BE2C (cell line): ENCODE results near the gene STUM.

ENCODE experiments used
- DNase-seq: peaks from one replicate; pipeline ENCODE4 v3.0.0-alpha.2; 2020
- H3K27me3 ChIP-seq: fragments of 250-450 bp; sonication (Bioruptor Pico); 2 replicates; pipeline ENCODE4 v1.5.1; 2020; ENCODE audit warnings: mild to moderate bottlenecking
- H3K36me3 ChIP-seq: fragments of 250-450 bp; sonication (Bioruptor Pico); 2 replicates; pipeline ENCODE4 v1.5.1; 2020; ENCODE audit warnings: mild to moderate bottlenecking
- H3K4me1 ChIP-seq: fragments of 250-450 bp; sonication (Bioruptor Pico); 2 replicates; pipeline ENCODE4 v1.5.1; 2020
- H3K4me3 ChIP-seq: 2 replicates; pipeline ENCODE4 v1.5.1; 2011; ENCODE audit warnings: low read depth, low read length
- H3K9me3 ChIP-seq: fragments of 250-450 bp; sonication (Bioruptor Pico); 2 replicates; pipeline ENCODE4 v1.5.1; 2020
- TF ChIP-seq, protein P1 (sequence below): IDR thresholded peaks from 2 replicates; pipeline ENCODE4 v1.5.1; 2012; ENCODE audit warnings: mild to moderate bottlenecking, low read depth, low read length

The STUM gene

DNA sequence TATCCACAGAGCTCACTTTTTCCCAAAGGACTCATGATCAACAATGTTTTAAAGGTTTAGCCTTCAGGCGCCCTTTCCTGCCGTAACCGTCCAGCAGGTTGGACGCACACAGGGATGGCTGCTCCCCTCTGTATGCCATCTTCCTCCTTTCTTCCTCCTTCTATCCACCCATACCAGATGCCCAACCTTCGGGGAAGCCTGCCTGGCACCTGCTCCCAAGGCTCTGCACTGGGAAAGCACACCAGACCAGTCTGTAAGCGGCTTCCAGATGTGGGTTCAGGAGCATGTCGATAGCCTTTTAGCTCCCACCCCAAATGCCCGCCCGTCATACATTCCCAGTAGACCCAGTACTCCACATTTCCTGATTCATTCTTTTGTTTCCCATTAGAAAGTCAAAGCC lies 52.9 kb downstream of the STUM start:
- no peak for DNase-seq
- H3K9me3 ChIP-seq, result no peaks in the 10 kb centered on the region; the same call in 1 of the 2 replicates
- no peaks in the 10 kb centered on the region for H3K27me3 ChIP-seq
- no peaks in the 10 kb centered on the region for H3K4me1 ChIP-seq
- H3K36me3 ChIP-seq, result no peaks in the 10 kb centered on the region
- TF ChIP-seq, protein P1, sequence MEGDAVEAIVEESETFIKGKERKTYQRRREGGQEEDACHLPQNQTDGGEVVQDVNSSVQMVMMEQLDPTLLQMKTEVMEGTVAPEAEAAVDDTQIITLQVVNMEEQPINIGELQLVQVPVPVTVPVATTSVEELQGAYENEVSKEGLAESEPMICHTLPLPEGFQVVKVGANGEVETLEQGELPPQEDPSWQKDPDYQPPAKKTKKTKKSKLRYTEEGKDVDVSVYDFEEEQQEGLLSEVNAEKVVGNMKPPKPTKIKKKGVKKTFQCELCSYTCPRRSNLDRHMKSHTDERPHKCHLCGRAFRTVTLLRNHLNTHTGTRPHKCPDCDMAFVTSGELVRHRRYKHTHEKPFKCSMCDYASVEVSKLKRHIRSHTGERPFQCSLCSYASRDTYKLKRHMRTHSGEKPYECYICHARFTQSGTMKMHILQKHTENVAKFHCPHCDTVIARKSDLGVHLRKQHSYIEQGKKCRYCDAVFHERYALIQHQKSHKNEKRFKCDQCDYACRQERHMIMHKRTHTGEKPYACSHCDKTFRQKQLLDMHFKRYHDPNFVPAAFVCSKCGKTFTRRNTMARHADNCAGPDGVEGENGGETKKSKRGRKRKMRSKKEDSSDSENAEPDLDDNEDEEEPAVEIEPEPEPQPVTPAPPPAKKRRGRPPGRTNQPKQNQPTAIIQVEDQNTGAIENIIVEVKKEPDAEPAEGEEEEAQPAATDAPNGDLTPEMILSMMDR, result no peak
- H3K4me3 ChIP-seq, result no peak overlapping the region

DNA sequence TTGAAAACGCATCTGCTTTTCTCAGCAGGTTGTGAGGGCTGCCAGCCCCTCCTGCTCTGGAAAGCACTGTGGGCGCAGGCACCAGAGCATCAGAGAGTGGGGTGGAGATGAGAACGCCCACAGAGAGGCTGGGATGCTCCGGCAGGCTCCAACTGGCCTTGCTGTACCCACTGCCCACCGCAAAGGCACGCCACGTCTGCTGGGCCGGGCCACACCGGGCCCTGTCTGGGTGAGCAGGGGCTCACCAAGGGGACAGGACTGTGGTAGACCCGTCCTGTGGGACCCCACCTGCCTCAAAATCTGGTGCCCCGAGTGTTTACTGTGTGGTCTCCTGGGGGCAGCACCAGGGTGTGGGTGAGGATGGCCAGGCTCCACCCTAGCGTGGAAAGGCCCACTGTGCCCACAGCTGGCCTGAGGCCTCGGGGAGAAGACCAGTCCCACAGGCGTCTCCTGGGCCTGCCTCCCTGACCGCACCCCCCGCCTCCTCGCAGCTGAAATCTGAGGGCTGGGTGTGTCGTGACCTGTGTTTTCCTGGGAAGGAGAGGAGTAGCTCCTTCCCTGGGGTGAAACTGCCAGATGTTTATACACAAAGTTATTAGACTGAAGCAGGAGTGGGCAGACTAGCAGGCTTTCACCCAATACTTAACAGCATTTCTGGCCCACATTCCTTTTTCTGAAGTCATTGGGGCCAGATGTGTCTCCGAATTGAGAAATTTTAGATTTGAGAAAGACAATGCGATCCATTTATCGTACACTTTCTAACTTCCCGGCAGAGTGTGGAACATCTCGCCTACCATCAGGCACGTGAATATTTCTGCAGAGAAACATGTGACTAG lies 53.8 kb downstream of the STUM start:
- Histone ChIP-seq H3K4me1 (no peaks in the 10 kb centered on the region), H3K36me3 (no peaks in the 10 kb centered on the region), H3K9me3 (no peaks in the 10 kb centered on the region; the same call in 1 of the 2 replicates), H3K27me3 (no peaks in the 10 kb centered on the region), H3K4me3 (no peak overlapping the region)
- DNase-seq, result no peak
- TF ChIP-seq, protein P1, result no peak

DNA sequence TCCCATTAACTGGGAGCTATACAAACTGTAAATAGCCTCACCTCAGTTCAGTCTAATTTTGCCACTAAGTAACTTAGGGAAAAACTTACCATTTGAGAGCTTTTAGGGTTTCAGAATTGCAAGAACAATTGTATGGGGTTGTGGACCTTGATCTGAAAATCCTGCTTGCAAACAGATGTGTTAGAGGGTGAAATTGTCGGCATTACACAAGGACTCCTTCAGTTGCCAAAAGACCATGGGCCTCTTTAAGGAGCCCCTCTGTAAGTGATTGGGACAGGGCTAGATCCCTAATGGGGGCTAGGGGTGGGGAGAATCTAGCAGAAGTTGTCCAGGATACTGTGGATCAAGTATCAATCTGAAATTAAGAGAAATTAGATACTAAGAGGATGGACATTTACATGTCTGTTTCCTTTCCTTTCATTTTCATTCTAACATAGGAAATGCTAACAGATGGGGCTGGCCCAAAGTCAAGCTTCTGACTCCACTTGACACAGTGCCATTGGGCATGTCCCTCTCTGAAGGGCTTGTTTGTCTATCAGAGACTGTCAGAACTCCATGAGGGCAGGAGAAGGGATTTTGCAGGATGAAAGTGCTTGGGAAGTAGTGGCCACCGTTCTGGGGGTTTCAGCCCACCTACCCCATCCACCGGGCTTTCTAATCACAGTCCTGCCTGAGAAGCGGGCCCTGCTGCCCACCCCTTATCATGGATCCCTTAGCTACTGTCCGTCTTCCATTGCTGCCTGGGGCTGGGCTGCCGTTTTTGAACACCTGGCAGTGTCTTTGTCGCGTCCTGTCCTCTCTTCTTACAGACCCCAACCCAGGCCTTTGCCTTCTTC lies 54.7 kb downstream of the STUM start:
- H3K9me3 ChIP-seq, result no peaks in the 10 kb centered on the region; the same call in 1 of the 2 replicates
- H3K4me1 ChIP-seq, result no peaks in the 10 kb centered on the region
- H3K36me3 ChIP-seq, result no peaks in the 10 kb centered on the region
- no peak for DNase-seq
- TF ChIP-seq, protein P1, result no peak
- H3K27me3 ChIP-seq, result no peaks in the 10 kb centered on the region
- no peak overlapping the region for H3K4me3 ChIP-seq

DNA sequence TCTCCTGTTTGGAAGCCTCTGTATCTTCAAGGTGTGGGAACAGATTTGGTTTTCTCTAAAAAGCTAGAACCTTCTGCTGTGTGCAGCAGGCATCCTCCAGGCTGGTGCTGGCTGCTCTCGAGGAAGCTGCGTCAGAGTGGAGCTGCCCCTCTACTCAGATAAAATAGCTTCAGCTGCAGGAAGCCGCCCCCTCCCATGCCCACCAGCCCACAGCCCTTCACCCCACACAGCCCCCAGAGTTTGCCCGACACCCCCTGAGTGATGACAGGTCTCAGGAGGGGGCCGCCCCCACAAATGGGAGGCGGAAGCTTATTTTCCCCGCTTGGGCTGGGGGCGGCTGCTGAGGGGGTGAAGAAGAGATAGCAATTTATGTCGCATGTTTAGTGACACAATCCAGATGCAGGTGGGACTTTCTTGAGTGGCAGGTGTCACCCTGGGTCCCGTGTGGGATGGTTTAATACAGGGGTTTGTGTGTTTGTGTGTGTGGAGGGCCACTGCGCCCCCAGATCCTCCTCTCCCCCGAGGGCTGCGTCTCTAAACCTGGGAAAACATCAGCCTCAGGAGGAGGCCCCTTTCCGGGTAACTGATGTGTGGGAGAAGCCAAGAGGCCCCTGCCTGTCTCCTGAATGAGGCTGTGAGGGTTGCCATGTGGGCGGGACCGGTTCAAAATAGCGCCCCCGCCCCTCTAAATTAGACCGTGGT lies 55.4 kb downstream of the STUM start:
- H3K36me3 ChIP-seq, result no peaks in the 10 kb centered on the region
- DNase-seq, result no peak
- no peak overlapping the region for H3K4me3 ChIP-seq
- no peaks in the 10 kb centered on the region for H3K4me1 ChIP-seq
- TF ChIP-seq, protein P1, result no peak
- H3K9me3 ChIP-seq, result no peaks in the 10 kb centered on the region; the same call in 1 of the 2 replicates
- no peaks in the 10 kb centered on the region for H3K27me3 ChIP-seq

DNA sequence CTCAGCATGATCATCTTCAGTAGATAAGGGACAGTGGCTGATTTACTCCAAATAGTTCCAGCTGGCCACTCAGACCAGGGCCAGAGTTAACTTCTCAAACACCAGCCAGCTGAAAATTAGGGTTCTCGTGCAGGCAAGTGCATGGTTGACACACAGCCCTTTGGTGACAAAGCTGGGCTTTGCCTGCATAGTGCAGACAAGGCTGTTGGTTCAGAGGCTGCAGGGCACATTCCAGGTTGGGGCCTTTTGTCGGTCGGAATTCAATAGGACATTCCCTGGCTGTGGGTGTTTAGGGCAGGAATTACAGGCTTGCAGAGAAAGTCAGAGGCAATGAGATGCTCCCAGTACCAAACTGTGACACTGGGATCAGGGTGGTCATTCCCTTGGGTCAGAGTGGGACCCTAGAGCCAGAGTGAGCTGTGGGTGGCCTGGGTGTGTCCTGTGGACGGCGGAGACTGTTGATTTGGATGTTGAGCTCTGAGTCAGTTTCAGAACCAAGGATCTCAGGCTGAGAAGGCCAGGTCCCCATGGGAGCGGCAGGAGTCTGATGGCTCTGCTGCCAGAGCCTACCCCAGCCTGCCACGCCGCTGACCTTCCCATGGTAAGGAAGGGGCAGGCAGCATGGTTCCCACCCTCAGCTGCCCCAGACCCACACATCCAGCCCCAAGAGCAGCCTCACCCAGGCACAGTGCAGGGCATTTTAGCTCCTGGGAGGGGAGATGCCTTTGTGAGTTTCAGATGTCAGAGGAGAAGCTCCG lies 56.2 kb downstream of the STUM start:
- Histone ChIP-seq H3K4me3 (no peak overlapping the region), H3K4me1 (no peaks in the 10 kb centered on the region), H3K36me3 (no peaks in the 10 kb centered on the region), H3K9me3 (no peaks in the 10 kb centered on the region; the same call in 1 of the 2 replicates), H3K27me3 (no peaks in the 10 kb centered on the region)
- TF ChIP-seq, protein P1, result no peak
- no peak for DNase-seq
